HL-60/S4 treated with phorbol 12-myristate 13-acetate at 8.2 ng/mL for 4 days and 3 days (cell line): ENCODE measurements around the gene MICU1.
"Not testable (repeated sequence)": the region's sequence is repeated elsewhere in the genome, so short reads cannot be mapped to it uniquely, and the experiment has no call there.

Experiments
- in situ Hi-C: fragments of 300-500 bp; cut with MboI; formaldehyde crosslinking; loops from 2 replicates; pipeline ENCODE4 v1.15.0; 2022; ENCODE audit warnings: low sequenced_read_pairs

Gene MICU1

GRCh38 chr10:72460284-72460876, 165.5 kb downstream of the MICU1 start:
- in situ Hi-C loops = no loop called here

DNA sequence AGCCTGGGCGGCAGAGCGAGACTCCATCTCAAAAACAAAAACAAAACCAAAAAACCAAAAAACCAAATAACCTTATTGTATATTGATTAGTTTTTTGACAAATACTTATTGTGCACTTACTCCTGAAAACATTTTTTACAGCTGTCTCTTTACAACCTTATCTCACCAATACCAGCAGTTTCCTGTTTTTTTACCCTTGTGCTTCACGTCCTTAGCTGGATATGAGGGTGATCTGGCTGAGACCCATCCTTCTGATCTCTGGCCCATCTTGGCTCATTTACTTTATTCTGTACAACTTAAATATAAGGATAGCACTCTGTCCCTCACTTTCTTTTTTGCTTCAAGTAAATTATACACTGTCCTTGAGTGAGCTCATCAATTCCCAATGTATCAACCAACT, 166.6 kb downstream of the MICU1 start:
- in situ Hi-C loops = no loop called here

- in situ Hi-C loops = no loop called here
These were observed 169.8 kb downstream of the MICU1 start for GRCh38 chr10:72455889-72456595.

GRCh38 chr10:72449941-72450441, 175.9 kb downstream of the MICU1 start:
- in situ Hi-C loops = no loop called here

- in situ Hi-C loops = no loop called here
These were observed 180.0 kb downstream of the MICU1 start for GRCh38 chr10:72445851-72446250.

DNA sequence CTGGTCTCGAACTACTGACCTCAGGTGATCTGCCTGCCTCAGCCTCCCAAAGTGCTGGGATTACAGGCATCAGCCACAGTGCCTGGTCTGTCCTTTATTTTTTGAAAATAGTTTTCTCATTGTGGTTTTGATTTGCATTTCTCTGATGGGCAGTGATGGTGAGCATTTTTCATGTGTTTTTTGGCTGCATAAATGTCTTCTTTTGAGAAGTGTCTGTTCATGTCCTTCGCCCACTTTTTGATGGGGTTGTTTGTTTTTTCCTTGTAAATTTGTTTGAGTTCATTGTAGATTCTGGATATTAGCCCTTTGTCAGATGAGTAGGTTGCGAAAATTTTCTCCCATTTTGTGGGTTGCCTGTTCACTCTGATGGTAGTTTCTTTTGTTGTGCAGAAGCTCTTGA, 182.9 kb downstream of the MICU1 start:
- in situ Hi-C loops = not testable (repeated sequence)

GRCh38 chr10:72435570-72435969, 190.3 kb downstream of the MICU1 start:
- in situ Hi-C loops = no loop called here

- in situ Hi-C loops = not testable (repeated sequence)
These were observed 194.9 kb downstream of the MICU1 start for GRCh38 chr10:72430936-72431335.

GRCh38 chr10:72429931-72430330, 195.9 kb downstream of the MICU1 start:
- in situ Hi-C loops = no loop called here

DNA sequence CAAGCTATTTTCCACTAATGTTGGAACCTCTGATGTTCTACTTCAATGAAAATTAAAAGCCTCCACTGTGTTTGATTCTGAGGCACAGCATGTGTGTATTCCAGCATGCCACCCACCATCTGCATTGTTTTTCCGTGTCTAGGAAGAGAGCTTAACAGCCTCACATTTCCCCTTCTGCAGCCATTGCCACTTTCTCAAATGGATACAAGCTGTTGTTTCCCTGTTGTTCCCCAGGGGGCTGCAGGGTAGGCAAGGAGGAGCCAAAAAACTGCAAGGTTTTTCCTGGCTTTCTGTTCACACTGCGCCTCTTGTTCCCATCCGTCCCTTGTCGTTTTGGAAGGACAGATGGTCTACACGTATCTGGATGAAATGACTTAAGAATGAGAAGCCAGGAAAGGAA, 198.9 kb downstream of the MICU1 start:
- in situ Hi-C loops = no loop called here

DNA sequence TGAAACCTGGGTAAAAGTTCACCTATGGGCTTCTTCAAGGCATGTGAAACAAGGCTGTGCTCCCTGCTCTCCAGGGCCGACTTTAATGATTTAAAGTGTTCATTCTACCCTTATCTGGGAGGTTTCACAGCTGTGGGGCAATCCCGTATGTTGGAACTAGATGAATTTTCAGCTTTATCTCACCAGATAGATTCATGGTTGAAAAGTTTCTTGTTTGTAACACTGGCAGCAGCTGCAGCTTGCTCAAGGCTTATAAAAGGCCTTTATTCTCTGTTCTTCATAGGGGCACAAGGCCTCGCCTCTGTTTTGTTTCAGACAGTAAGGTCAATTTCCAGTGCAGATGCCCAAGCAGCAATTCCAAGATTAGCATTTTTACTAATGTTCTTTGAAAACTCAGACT, 200.7 kb downstream of the MICU1 start:
- in situ Hi-C loops = no loop called here

DNA sequence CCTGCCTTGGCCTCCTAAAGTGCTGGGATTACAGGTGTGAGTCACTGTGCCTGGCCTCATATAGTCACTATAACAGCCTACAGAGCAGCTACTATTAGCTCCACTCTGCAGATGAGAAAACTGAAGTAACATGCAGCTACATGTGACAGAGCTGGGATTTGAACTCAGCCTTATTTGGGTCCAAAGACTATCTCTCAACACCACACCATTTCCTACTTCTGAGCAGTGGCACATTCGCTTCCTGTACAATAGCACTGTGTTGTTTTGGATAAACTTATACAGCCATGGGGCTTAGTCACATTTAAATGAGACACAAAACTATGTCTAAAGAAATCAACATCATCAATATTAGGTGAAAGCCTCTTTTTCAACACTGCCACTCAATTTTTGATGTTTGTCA, 201.3 kb downstream of the MICU1 start:
- in situ Hi-C loops = no loop called here

GRCh38 chr10:72423426-72423825, 202.5 kb downstream of the MICU1 start:
- in situ Hi-C loops = no loop called here

- in situ Hi-C loops = no loop called here
These were observed 203.9 kb downstream of the MICU1 start for GRCh38 chr10:72421885-72422540.

DNA sequence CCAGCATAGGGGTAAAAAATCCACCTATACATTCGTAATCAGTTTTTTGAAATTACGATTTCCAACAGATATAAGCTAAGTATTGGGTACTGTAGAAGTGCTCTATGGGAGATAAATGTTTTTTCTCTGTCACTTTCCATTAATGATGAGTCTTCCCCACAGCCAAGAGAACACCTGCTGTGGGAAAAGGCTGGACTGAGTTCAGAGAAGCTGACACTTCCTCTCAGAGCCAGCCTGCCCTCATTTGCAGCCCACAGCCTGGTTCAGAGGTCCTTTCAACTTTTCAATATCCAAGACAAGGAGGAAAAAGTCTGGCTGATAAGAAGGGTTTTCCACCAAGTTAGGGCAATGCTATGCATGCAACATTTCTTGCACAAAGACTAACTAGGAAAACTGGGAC, 206.6 kb downstream of the MICU1 start:
- in situ Hi-C loops = no loop called here

- in situ Hi-C loops = no loop called here
These were observed 207.2 kb downstream of the MICU1 start for GRCh38 chr10:72418679-72419078.

DNA sequence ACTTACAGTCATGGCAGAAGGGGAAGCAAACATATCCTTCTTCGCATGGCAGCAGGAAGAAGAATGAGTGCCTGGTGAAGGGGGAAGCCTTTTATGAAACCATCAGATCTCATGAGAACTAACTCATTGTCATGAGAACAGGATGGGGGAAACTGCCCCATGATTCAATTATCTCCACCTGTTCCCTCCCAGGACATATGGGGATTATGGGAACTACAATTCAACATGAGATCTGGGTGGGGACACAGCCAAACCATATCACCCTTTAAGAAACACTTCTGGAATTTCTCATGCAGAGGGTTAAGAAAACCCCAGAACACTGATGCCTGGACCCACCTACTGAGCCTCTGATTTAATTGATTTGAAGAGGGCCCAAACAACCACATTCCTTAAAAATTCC, 207.9 kb downstream of the MICU1 start:
- in situ Hi-C loops = no loop called here

GRCh38 chr10:72416661-72417060, 209.2 kb downstream of the MICU1 start:
- in situ Hi-C loops = no loop called here

- in situ Hi-C loops = no loop called here
These were observed 211.2 kb downstream of the MICU1 start for GRCh38 chr10:72414642-72415041.

GRCh38 chr10:72409167-72409566, 216.7 kb downstream of the MICU1 start:
- in situ Hi-C loops = no loop called here

DNA sequence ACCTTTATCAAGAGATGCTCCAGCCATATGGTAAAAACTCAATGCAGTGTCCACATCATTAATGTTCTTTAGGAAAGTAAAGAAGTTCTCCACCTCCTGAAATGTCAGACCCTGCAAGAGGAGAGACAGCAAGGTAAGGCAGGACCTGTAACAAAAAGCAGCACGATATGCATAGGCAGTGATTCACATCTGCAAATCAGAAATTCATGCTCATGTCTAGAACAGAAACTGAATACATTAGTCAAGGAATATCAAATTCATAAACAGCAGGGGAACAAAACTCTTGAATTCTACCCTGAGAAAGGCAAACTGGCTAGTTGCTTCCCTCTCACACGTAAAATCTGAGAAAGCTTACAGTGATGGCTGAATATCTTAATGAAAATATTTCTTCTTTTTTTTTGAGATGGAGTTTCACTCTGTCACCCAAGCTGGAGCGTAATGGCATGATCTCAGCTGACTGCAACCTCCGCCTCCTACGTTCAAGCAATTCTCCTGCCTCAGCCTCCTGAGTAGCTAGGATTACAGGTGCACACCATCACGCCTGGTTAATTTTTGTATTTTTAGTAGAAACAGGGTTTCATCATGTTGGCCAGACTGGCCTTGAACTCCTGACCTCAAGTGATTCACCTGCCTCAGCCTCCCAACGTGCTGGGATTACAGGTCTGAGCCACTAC, 217.8 kb downstream of the MICU1 start:
- in situ Hi-C loops = no loop called here

GRCh38 chr10:72407471-72407870, 218.4 kb downstream of the MICU1 start:
- in situ Hi-C loops = no loop called here
